Raji (cell line): ENCODE measurements around the gene OR2AJ1.

Experiments
- POLR2A ChIP-seq: IDR thresholded peaks from 2 replicates; pipeline ENCODE4 v1.6.1; 2011; ENCODE audit warnings: low read depth, low read length, control low read depth; ENCODE audit not compliant: insufficient read depth

OR2AJ1 gene

DNA sequence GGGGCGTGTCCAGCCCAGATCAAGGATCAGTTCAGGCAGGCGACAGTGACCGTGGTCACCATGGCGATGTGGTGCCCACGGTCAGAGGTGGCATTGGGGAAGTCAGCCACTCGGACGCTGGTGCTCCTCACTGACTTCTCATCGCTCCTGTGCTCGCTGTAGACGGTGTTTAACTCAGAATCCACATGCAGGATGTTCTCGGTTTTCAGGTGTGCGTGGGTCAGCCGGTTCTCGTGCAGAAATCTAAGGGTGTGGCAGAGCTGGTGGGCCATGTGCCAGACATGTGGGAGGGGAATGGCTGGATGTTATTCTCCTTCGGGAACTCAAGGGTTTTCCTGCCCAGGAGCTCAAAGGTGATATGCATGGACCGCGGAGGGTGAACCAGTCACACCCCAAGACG, 11.7 kb downstream of the OR2AJ1 start:
- TF ChIP-seq POLR2A: no peak

DNA sequence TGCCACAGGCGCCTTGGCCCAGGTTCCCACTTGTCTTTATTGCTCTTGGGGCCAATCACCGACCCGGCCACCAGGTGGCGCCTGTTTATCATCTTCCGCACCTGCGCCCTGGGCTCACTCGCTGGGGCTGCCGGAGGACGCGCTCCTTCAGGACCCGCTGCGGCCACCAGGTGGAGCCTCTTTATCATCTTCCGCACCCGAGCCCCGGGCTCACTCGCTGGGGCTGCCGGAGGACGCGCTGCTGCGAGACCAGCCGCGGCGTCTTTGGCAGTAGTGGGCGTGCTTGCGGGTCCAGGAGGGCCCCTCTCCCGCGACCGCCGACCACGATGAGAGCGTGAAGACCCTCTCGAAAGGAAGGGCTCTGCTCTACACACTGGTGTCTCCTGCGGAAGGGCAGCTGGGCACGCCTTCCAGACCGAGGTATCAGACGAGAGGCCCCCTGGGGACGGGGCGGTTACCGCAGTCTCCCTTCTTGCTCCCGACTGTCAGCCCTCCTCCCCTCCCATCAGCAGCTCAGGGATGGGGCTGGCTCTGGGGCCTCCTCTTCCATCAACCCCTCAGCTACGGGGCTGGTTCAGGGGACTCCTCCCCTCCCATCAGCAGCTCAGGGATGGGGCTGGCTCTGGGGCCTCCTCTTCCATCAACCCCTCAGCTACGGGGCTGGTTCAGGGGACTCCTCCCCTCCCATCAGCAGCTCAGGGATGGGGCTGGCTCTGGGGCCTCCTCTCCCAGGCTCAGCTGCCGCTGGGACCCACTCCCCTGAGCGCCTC, 12.5 kb downstream of the OR2AJ1 start:
- peak; percentile 39; the same call in 1 of the 2 replicates for TF ChIP-seq POLR2A

GRCh38 chr1:247942624-247943023, 17.9 kb downstream of the OR2AJ1 start:
- TF ChIP-seq POLR2A: no peak

GRCh38 chr1:247948558-247948957, 23.9 kb downstream of the OR2AJ1 start, which contains the start of gene OR2L8:
Gene OR2L8 (plus strand): TSS chr1:247948858. CDS start chr1:247948858, 0 bp downstream.
- TF ChIP-seq POLR2A: no peak

- no peak for TF ChIP-seq POLR2A
Measured at GRCh38 chr1:247953408-247953807, 28.7 kb downstream of the OR2AJ1 start.

GRCh38 chr1:247961791-247962190, 37.1 kb downstream of the OR2AJ1 start:
- TF ChIP-seq POLR2A: no peak

DNA sequence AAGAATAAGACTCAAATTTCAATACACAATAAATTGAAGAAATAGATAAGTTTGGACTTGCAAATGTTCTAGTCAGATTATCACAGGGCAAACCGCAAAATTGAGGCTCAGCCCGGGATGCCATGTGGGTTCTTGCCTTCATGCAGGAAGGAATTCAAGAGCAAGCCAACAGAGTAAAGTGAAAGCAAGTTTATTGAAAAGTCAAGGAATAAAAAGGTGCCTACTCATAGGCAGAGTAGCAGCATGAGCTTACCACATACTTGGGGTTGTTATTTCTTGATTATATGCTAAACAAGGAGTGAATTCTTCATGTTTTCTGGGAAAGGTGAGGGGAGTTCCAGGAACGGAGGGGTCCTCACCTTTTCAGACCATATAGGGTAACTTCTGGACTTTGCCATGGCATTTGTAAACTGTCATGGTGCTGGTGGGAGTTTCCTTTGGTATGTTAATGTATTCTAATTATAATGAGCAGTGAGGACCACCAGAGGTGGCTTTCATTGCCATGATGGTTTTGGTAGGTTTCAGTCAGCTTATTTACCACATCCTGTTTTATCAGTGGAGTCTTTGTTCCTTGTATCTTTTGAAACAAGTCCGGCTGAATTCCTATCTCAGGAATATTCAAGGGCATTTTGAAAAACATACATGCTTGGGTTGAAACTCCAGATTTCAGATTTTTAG, 38.4 kb downstream of the OR2AJ1 start:
- no peak for TF ChIP-seq POLR2A

DNA sequence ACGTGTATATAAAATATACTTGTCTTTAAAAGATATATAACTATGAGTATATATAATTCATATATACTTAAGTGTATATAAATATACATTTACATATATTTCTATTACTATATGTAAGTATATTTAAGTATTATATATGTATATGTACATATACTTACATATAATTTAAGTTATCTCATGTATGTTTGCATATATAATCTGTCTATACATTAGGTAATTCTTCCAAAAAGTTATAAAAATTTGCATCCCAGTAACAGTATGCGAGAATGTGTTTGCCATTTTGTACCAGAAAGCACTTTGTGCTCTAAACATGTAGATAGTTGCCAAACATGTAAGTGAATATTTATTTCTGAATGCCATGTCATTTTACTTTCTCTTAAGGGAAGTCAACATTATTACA, 40.2 kb downstream of the OR2AJ1 start, which contains the start of gene OR2AK2:
Gene OR2AK2 (plus strand): TSS at position 301 of the 400 bp plus-strand sequence. CDS start 144 bp downstream, outside the sequence.
- TF ChIP-seq POLR2A: no peak

DNA sequence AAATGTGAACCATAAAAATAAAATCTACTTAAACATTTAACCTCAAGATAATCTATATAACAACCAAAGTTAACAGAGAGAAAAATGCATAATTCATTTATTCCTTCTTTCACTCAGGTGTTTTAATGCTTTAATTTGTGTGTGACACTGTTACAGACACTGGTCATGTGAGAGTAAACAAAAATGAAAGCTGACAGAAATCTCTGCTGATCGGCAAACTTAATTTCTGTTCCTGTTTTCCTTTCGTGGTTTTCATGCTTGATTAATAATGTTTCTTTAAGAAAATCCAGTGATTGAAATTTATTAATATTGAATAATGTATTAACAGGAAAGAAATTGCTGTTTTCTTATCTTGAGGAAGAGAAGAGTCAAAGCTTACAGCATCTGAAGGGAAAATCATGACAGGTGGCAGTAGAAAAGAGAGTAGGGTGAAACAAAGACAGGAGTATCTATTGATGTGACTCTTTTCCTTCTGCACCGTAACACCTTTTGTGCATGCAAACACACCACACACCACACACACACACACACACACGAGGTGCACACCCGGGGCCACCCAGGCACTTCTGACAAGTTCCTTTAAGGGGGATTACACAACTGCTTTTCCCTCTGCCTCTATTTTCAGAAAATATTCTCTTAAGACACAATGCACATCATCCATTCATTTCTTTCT, 42.0 kb downstream of the OR2AJ1 start:
- TF ChIP-seq POLR2A: no peak
